ENCODE measurements around the gene BIRC2. TPM values are rescaled to one million over a fixed set of nuclear protein-coding genes. Genes with fewer than 3 reads are reported as not detected.

Gene BIRC2
- total and polyA plus RNA-seq, 2 of the 4 experiments (the other 2 are of a cell fraction) = 48.0 to 204 TPM

DNA sequence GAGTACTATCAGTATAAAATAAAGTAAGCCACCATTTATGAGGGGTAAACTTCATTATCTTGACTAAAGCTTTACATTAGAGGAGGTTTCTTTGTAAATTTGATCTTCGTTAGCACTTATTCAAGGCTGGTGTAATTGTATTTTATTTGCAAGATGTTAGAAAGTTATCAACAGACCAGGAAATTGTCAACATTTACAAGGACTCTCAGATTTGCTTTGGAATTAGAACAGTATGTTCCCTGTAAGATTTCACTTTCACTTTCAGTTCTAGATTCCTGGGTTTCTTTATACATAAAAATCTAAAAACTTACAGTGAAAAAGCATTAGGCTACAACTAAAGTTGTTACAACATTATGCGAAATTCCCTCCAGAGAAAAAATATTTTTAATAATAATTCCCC lies 34.3 kb upstream of the BIRC2 start:
- H3K9me1 ChIP-seq (ENCODE audit: insufficient read depth, low read length) = 0 out of 2 replicates have a peak, but pooled peaks cover under 1% of the 10 kb centered on the region
- peak overlapping the region; percentile 69 for H2BK5ac ChIP-seq (ENCODE audit: low read depth, low read length, poor library complexity, severe bottlenecking)
- H3K4ac ChIP-seq (ENCODE audit: low read depth, low read length) = no peak overlapping the region
- dilution Hi-C loops (cut with HindIII; ENCODE audit: low sequenced_read_pairs, unreplicated experiment) (no loop called here), in situ Hi-C loops (cut with MboI; ENCODE audit: low sequenced_read_pairs) (no loop called here), intact Hi-C loops (cut with micrococcal nuclease) (no loop called here)
- no peak overlapping the region for H2BK120ac ChIP-seq (ENCODE audit: low read depth, low read length)
- ChIA-PET POLR2A (ENCODE audit: unreplicated experiment) (no interaction called here), CTCF (interaction anchor here (2.5 kb wide), 1 partner anchor 18 kb away, joined by 11 read pairs; no protein-coding TSS in a partner anchor)
- H2AK5ac ChIP-seq (ENCODE audit: low read depth, low read length) = no peak overlapping the region
- DNase-seq = peak; percentile 40
- H3K9me3 ChIP-seq (ENCODE audit: control insufficient read depth, insufficient read depth, low read length) = no peaks in the 10 kb centered on the region
- peaks cover 0 to 2% of the 10 kb centered on the region in 2 experiments; a peak in 2 of 4 replicates for H3K79me1 ChIP-seq (ENCODE audit: low read depth in 1 of 2, low read length in 2 of 2)
- no peak overlapping the region for H2AFZ ChIP-seq (replicated peaks; ENCODE audit: low read length, poor library complexity)
- ATAC-seq (ENCODE audit: low read depth) = no peak
- no peak overlapping the region for H4K91ac ChIP-seq (ENCODE audit: insufficient read depth, low read depth, low read length)
- BruUV-seq (replicated peaks) = no TSS peak
- peak overlapping the region in 1 of 2 experiments; percentile 57; a peak in 2 of 4 replicates for H4K8ac ChIP-seq (ENCODE audit: low read depth in 2 of 2, low read length in 2 of 2)
- H3K4me2 ChIP-seq (ENCODE audit: low read depth, low read length) = peak overlapping the region; percentile 97
- H2BK20ac ChIP-seq (ENCODE audit: low read depth, low read length) = no peak overlapping the region
- H4K5ac ChIP-seq (ENCODE audit: low read depth, low read length) = peak overlapping the region; percentile 90
- peak overlapping the region; percentile 76; the same call in 1 of the 2 replicates for H3K18ac ChIP-seq (ENCODE audit: low read depth, low read length)
- H3K36me3 ChIP-seq (ENCODE audit: control insufficient read depth, insufficient read depth, low read length) = no peaks in the 10 kb centered on the region
- no peaks in the 10 kb centered on the region for H3K27me3 ChIP-seq (ENCODE audit: control insufficient read depth, insufficient read depth, low read length)
- no peaks in the 10 kb centered on the region for H4K20me1 ChIP-seq (ENCODE audit: insufficient read depth, low read length)
- H3K56ac ChIP-seq (ENCODE audit: extremely low read depth, insufficient read depth, low read length) = no peak overlapping the region
- no peak overlapping the region for H3K9ac ChIP-seq (ENCODE audit: low read depth, low read length)
- no peak overlapping the region for H2AK9ac ChIP-seq (replicated peaks; ENCODE audit: low read depth, low read length, poor library complexity)
- H3K27ac ChIP-seq (ENCODE audit: insufficient read depth, low read length) = no peak overlapping the region
- H3K14ac ChIP-seq (replicated peaks; ENCODE audit: low read depth, low read length) = no peak overlapping the region
- peaks cover 5% of the 10 kb centered on the region for H3K4me1 ChIP-seq (ENCODE audit: control insufficient read depth, insufficient read depth, low read length)
- H2BK15ac ChIP-seq (ENCODE audit: low read depth, low read length) = no peak overlapping the region
- WGBS, 2 experiments (ENCODE audit: extremely low coverage in 2 of 2, insufficient read length in 1 of 2) = no CpG with 5 or more reads among the region's 2 CpGs
- TF ChIP-seq NFE2L2 (IDR thresholded peaks at IDR 0.05; ENCODE audit: low read depth, low read length) = no peak
- TF ChIP-seq RCOR1 (IDR thresholded peaks at IDR 0.05; ENCODE audit: insufficient replicate concordance, low read length) = no peak
- TF ChIP-seq BHLHE40 (IDR thresholded peaks at IDR 0.05; ENCODE audit: low read depth, low read length) = no peak
- no peak for TF ChIP-seq SMC3 (IDR thresholded peaks at IDR 0.05; ENCODE audit: low read depth, low read length)
- TF ChIP-seq, protein P1, sequence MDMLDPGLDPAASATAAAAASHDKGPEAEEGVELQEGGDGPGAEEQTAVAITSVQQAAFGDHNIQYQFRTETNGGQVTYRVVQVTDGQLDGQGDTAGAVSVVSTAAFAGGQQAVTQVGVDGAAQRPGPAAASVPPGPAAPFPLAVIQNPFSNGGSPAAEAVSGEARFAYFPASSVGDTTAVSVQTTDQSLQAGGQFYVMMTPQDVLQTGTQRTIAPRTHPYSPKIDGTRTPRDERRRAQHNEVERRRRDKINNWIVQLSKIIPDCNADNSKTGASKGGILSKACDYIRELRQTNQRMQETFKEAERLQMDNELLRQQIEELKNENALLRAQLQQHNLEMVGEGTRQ (IDR thresholded peaks at IDR 0.05; ENCODE audit: low read depth, low read length) = no peak
- no peak for TF ChIP-seq RFX5 (IDR thresholded peaks at IDR 0.05; ENCODE audit: low read depth, low read length)
- TF ChIP-seq MXI1 (IDR thresholded peaks at IDR 0.05; ENCODE audit: borderline replicate concordance, low read depth, low read length) = no peak
- TF ChIP-seq FOS (IDR thresholded peaks at IDR 0.05; ENCODE audit: low read depth, low read length) = no peak
- no peak for TF ChIP-seq POLR2A (IDR thresholded peaks at IDR 0.05; ENCODE audit: low read depth, low read length)
- TF ChIP-seq MAFK (IDR thresholded peaks at IDR 0.05; ENCODE audit: low read depth, low read length) = no peak
- no peak for TF ChIP-seq CHD1 (IDR thresholded peaks at IDR 0.05; ENCODE audit: low read depth, low read length)
- TF ChIP-seq RAD21 (IDR thresholded peaks at IDR 0.05; ENCODE audit: low read length) = no peak
- no peak for TF ChIP-seq CEBPB (IDR thresholded peaks at IDR 0.05; ENCODE audit: low read depth, low read length)
- TF ChIP-seq, protein P2, sequence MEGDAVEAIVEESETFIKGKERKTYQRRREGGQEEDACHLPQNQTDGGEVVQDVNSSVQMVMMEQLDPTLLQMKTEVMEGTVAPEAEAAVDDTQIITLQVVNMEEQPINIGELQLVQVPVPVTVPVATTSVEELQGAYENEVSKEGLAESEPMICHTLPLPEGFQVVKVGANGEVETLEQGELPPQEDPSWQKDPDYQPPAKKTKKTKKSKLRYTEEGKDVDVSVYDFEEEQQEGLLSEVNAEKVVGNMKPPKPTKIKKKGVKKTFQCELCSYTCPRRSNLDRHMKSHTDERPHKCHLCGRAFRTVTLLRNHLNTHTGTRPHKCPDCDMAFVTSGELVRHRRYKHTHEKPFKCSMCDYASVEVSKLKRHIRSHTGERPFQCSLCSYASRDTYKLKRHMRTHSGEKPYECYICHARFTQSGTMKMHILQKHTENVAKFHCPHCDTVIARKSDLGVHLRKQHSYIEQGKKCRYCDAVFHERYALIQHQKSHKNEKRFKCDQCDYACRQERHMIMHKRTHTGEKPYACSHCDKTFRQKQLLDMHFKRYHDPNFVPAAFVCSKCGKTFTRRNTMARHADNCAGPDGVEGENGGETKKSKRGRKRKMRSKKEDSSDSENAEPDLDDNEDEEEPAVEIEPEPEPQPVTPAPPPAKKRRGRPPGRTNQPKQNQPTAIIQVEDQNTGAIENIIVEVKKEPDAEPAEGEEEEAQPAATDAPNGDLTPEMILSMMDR (conservative IDR thresholded peaks at IDR 0.05; ENCODE audit: low read depth, low read length) = no peak
- TF ChIP-seq MAZ (IDR thresholded peaks at IDR 0.05; ENCODE audit: borderline replicate concordance, low read depth, low read length) = no peak
- TF ChIP-seq, protein P3, sequence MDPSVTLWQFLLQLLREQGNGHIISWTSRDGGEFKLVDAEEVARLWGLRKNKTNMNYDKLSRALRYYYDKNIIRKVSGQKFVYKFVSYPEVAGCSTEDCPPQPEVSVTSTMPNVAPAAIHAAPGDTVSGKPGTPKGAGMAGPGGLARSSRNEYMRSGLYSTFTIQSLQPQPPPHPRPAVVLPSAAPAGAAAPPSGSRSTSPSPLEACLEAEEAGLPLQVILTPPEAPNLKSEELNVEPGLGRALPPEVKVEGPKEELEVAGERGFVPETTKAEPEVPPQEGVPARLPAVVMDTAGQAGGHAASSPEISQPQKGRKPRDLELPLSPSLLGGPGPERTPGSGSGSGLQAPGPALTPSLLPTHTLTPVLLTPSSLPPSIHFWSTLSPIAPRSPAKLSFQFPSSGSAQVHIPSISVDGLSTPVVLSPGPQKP (IDR thresholded peaks at IDR 0.05; ENCODE audit: borderline replicate concordance, low read depth, low read length) = no peak
- peak overlapping the region; percentile 24; the same call in 1 of the 2 replicates for H3K4me3 ChIP-seq (ENCODE audit: insufficient read depth, low read depth, low read length)
- no peak overlapping the region for H3K23ac ChIP-seq (ENCODE audit: low read depth, low read length)
